A673 (cell line): ENCODE measurements around the gene PROX1. TPM values are rescaled to one million over a fixed set of nuclear protein-coding genes. Genes with fewer than 3 reads are reported as not detected.

Experiments used
- BruUV-seq: library from RNA; stranded (reverse); fragments of 400-500 nt; replicated peaks from 2 replicates; lab custom pipeline; 2021; lab: Mats Ljungman, UMichigan
- CTCF ChIA-PET: fragments of 300-600 bp; sonication (Branson Sonifier 250); formaldehyde crosslinking; loops from one replicate; lab custom pipeline; 2022; ENCODE audit warnings: antibody characterized with exemption; lab: Charles Lee
- POLR2A ChIA-PET: fragments of 300-600 bp; sonication (Branson Sonifier 250); formaldehyde crosslinking; loops from one replicate; lab custom pipeline; 2022; ENCODE audit warnings: antibody characterized with exemption; ENCODE audit not compliant: low non-redundant PET; lab: Charles Lee
- DNase-seq: peaks from one replicate; pipeline ENCODE4 v3.0.0-alpha.2; 2015; ENCODE audit warnings: low spot score
- H3K27ac ChIP-seq: fragments of 200-600 bp; sonication (generic); 2 replicates; pipeline ENCODE4 v1.5.1; 2016; ENCODE audit warnings: mixed run types, low read depth, mild to moderate bottlenecking, mixed read lengths, antibody characterized with exemption, low read length; ENCODE audit not compliant: poor library complexity, severe bottlenecking
- H3K27me3 ChIP-seq: fragments of 200-600 bp; sonication (generic); replicated peaks from 2 replicates; pipeline ENCODE4 v1.6.1; 2017; ENCODE audit warnings: mixed run types, low read depth, mild to moderate bottlenecking, mixed read lengths, antibody characterized with exemption, low read length; ENCODE audit not compliant: insufficient read depth, poor library complexity
- H3K36me3 ChIP-seq: fragments of 200-600 bp; sonication (generic); 2 replicates; pipeline ENCODE4 v1.6.1; 2016; ENCODE audit warnings: mixed run types, mild to moderate bottlenecking, mixed read lengths, antibody characterized with exemption, low read length; ENCODE audit not compliant: insufficient read depth, poor library complexity, severe bottlenecking
- H3K4me1 ChIP-seq: fragments of 200-600 bp; sonication (generic); 2 replicates; pipeline ENCODE4 v1.6.1; 2017; ENCODE audit warnings: mixed run types, mild to moderate bottlenecking, mixed read lengths, antibody characterized with exemption, low read length; ENCODE audit not compliant: insufficient read depth, poor library complexity, severe bottlenecking
- H3K4me3 ChIP-seq: fragments of 200-600 bp; sonication (generic); 2 replicates; pipeline ENCODE4 v1.5.1; 2016; ENCODE audit warnings: low read depth, mixed run types, mild to moderate bottlenecking, mixed read lengths, low read length; ENCODE audit not compliant: poor library complexity, severe bottlenecking
- H3K9me3 ChIP-seq: fragments of 200-600 bp; sonication (generic); 2 replicates; pipeline ENCODE4 v1.6.1; 2016; ENCODE audit warnings: mixed run types, low read depth, mild to moderate bottlenecking, mixed read lengths, antibody characterized with exemption, low read length; ENCODE audit not compliant: poor library complexity, severe bottlenecking
- EZH2 ChIP-seq: fragments of 200-600 bp; sonication (generic); IDR thresholded peaks from 2 replicates; pipeline ENCODE4 v1.6.1; 2017; ENCODE audit warnings: borderline replicate concordance, low read depth, mild to moderate bottlenecking, mixed read lengths, antibody characterized with exemption, low read length; ENCODE audit not compliant: poor library complexity, severe bottlenecking
- intact Hi-C: fragments of 100-400 bp; cut with micrococcal nuclease; formaldehyde crosslinking; loops from one replicate; pipeline ENCODE4 v1.10.0; 2022; ENCODE audit not compliant: unreplicated experiment
- total RNA-seq: library from RNA; stranded (reverse); gene quantifications from 2 replicates; pipeline ENCODE4 v1.2.3, GENCODE V29; 2021
- TF ChIP-seq, protein P1 (sequence below): fragments of 300-800, 200-600 bp; sonication (generic); conservative IDR thresholded peaks from 2 replicates; pipeline ENCODE4 v1.5.1; 2017; ENCODE audit warnings: low read depth, mild to moderate bottlenecking, antibody characterized with exemption, low read length, moderate library complexity, mixed read lengths

PROX1 gene
- total RNA-seq, 1 experiment from 2014 or later = not detected

DNA sequence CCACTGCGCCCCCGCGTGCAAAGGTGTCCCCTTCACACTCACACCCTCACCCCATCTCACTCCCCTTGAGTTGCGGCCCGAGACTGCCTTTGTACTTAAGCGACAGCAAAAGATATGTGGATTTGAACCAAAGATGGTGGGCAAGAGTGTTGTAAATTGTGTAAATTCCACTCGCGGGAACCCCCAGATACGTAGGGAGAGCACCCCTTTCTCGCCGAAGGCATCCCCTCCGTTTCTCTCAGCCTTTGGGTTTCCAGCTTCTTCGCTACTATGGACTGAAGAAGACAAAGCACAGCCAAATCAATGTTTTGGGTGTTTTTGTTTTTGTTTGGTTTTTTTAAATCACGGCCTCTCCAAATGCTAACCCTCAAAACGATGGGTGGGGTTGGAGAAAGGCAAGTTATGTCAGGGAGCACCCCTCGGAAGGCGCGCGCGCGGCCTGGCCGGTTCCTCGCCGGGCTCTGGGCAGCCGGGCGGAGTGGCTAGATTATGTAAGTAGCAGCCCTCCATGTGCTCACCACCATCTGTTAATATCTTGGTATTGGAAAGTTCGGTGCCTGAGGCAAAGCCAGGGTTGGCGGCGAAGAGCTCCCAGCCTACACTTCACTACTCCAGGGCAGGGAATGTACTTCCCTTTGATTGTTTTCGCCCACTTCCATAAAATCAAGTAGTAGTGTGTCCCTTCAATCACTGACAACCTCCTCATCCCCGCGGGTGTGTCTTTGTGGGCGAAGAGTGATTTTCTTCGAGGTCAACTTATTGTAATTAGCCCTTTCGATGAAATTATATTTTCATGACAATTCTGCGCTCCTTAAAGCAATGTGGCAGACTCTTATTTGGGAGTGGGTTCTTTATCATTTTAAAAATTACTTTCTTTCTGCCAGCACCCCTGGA lies 4.0 kb upstream of the PROX1 start:
- DNase-seq = no peak
- H3K9me3 ChIP-seq = no peaks in the 10 kb centered on the region
- H3K4me1 ChIP-seq = peaks cover under 1% of the 10 kb centered on the region
- no peak overlapping the region for H3K4me3 ChIP-seq
- H3K27me3 ChIP-seq = peaks cover 95% of the 10 kb centered on the region
- ChIA-PET CTCF (no interaction called here), POLR2A (no interaction called here)
- no peak overlapping the region for H3K27ac ChIP-seq
- no TSS peak for BruUV-seq
- TF ChIP-seq, protein P1, sequence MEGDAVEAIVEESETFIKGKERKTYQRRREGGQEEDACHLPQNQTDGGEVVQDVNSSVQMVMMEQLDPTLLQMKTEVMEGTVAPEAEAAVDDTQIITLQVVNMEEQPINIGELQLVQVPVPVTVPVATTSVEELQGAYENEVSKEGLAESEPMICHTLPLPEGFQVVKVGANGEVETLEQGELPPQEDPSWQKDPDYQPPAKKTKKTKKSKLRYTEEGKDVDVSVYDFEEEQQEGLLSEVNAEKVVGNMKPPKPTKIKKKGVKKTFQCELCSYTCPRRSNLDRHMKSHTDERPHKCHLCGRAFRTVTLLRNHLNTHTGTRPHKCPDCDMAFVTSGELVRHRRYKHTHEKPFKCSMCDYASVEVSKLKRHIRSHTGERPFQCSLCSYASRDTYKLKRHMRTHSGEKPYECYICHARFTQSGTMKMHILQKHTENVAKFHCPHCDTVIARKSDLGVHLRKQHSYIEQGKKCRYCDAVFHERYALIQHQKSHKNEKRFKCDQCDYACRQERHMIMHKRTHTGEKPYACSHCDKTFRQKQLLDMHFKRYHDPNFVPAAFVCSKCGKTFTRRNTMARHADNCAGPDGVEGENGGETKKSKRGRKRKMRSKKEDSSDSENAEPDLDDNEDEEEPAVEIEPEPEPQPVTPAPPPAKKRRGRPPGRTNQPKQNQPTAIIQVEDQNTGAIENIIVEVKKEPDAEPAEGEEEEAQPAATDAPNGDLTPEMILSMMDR = no peak
- TF ChIP-seq EZH2 = peak; percentile 47
- intact Hi-C loops = loop anchor here (10.0 kb wide), 1 partner anchor 609 kb away; no protein-coding TSS in a partner anchor
- H3K36me3 ChIP-seq = no peaks in the 10 kb centered on the region

DNA sequence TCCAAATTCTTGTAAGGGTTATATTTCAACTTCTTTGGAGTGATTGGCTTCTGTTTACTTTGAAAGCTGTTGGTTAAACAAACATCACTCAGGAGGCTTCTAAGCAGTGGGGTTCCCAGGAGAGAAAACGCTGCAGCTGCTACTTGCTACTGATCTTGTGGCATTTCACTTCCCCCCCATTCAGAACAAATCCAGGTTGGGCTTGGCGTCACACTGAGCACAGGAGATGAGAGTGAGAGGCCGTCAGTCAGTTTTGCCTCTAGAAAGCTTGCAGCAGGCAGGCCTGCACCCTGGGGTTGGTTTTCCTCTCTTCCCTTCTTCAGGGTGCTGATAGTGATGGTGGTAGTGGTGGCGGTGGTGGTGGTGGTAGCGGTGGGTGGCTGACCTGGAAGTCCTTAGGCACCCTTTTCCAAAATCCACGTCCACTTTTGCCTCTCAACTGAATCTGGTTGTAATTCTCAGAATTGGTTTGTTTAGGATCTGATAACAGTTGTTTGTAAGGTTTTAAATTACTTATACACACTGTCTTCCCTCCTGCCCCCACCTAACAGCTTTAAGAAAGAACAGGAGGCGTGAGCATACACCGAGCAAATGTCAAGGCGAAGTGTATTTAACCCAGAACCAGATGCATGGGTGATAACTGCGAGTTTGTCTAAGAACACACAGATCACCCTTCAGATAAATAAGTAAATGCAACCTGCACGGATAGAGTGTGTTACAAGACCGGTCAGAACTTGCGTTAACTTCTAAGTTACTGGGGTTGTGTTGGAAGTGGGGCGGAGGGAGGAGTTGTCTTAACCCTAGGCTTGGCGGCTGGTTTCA lies 3.2 kb upstream of the PROX1 start:
- ChIA-PET CTCF (no interaction called here), POLR2A (no interaction called here)
- H3K4me3 ChIP-seq = no peak overlapping the region
- BruUV-seq = no TSS peak
- intact Hi-C loops = loop anchor here (10.0 kb wide), 1 partner anchor 610 kb away; no protein-coding TSS in a partner anchor
- H3K4me1 ChIP-seq = peaks cover 4% of the 10 kb centered on the region
- peaks cover 95% of the 10 kb centered on the region for H3K27me3 ChIP-seq
- DNase-seq = no peak
- TF ChIP-seq, protein P1 = no peak
- TF ChIP-seq EZH2 = no peak
- no peaks in the 10 kb centered on the region for H3K9me3 ChIP-seq
- no peaks in the 10 kb centered on the region for H3K36me3 ChIP-seq
- H3K27ac ChIP-seq = no peak overlapping the region

DNA sequence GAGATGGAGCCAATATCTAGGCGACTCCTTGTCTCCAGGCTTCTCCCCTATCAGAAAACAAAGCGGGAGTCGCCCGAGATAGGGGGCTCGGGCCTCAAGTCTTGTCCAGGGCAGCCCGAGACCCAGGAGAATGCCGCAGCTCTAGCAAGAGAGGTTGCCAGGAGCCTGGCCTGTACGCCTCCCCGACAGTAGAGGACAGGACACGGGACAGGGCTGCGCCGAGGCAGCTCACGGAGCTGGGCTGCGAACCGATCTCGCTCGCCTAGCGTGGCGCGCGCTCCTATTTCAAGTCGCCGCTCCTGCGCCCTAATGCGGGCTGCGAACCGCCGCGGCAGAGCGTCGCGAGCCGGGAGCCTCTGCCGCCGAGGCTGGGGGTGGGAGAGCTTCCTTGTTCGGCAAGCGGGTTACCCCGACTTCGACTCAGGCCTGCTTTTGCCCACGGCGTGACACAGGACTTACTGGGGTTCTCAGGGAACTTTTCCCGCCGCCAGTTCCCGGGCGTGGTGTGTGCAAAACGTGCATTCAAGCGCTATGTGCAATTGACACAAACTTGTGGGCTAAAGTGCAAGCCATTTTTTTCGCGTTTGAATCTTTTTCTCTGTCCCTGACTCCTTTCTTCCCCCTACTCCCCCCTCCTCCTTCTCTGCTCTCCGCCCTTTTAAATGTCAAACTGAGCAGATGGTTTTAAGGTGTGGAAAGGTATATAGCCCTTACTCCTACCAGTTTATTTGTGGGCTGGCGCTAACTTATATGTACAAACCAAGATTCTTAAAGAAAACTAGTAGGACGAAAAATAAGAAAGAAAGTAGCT lies 2.4 kb upstream of the PROX1 start:
- TF ChIP-seq EZH2 = peak; percentile 99
- TF ChIP-seq, protein P1 = no peak
- H3K4me1 ChIP-seq = peaks cover 4% of the 10 kb centered on the region
- DNase-seq = peak; percentile 18
- H3K27ac ChIP-seq = no peak overlapping the region
- H3K36me3 ChIP-seq = no peaks in the 10 kb centered on the region
- no peaks in the 10 kb centered on the region for H3K9me3 ChIP-seq
- POLR2A ChIA-PET = no interaction called here
- intact Hi-C loops = loop anchor here (10.0 kb wide), 1 partner anchor 611 kb away; no protein-coding TSS in a partner anchor
- CTCF ChIA-PET = no interaction called here
- no TSS peak for BruUV-seq
- no peak overlapping the region for H3K4me3 ChIP-seq
- peaks cover 95% of the 10 kb centered on the region for H3K27me3 ChIP-seq
